PC-9 (cell line): ENCODE measurements around the gene NEK8. TPM values are rescaled to one million over a fixed set of nuclear protein-coding genes. Genes with fewer than 3 reads are reported as not detected.
"Not testable (repeated sequence)": the region's sequence is repeated elsewhere in the genome, so short reads cannot be mapped to it uniquely, and the experiment has no call there.

Experiments
- BruUV-seq: library from RNA; stranded (reverse); fragments of 400-500 nt; replicated peaks from 2 replicates; lab custom pipeline; 2021; lab: Mats Ljungman, UMichigan
- CTCF ChIA-PET: fragments of 300-600 bp; sonication (Branson Sonifier 250); formaldehyde crosslinking; loops from one replicate; lab custom pipeline; 2022; ENCODE audit warnings: antibody characterized with exemption; lab: Charles Lee
- POLR2A ChIA-PET: fragments of 300-600 bp; sonication (Branson Sonifier 250); formaldehyde crosslinking; loops from one replicate; lab custom pipeline; 2022; ENCODE audit warnings: antibody characterized with exemption; ENCODE audit not compliant: unreplicated experiment; lab: Charles Lee
- DNase-seq, 2 experiments: peaks; one replicate each; pipeline versions ENCODE4 v3.0.0 to v3.0.0-alpha.2; 2015 to 2022; ENCODE audit warnings: mixed read lengths in 1 of 2
- H2AFZ ChIP-seq: fragments of 200-600 bp; sonication (generic); 2 replicates; pipeline ENCODE4 v1.8.1; 2017; ENCODE audit warnings: antibody characterized with exemption
- H3F3A ChIP-seq: fragments of 200-600 bp; sonication (generic); 2 replicates; pipeline ENCODE4 v1.8.1; 2017; ENCODE audit warnings: antibody characterized with exemption, mild to moderate bottlenecking, low read depth; ENCODE audit not compliant: insufficient read depth
- H3K27ac ChIP-seq: fragments of 200-600 bp; sonication (generic); 2 replicates; pipeline ENCODE4 v1.6.1; 2016; ENCODE audit warnings: mixed run types
- H3K27me3 ChIP-seq: fragments of 200-600 bp; sonication (generic); 2 replicates; pipeline ENCODE4 v1.6.1; 2016; ENCODE audit warnings: low read depth, mixed run types; ENCODE audit not compliant: insufficient read depth
- H3K36me3 ChIP-seq: fragments of 200-600 bp; sonication (generic); 2 replicates; pipeline ENCODE4 v1.6.1; 2016; ENCODE audit warnings: low read depth, mixed run types
- H3K4me1 ChIP-seq: fragments of 200-600 bp; sonication (generic); replicated peaks from 2 replicates; pipeline ENCODE4 v1.6.1; 2016; ENCODE audit warnings: mixed run types; ENCODE audit not compliant: insufficient read depth
- H3K4me2 ChIP-seq: fragments of 200-600 bp; sonication (generic); 2 replicates; pipeline ENCODE4 v1.6.1; 2017; ENCODE audit warnings: mixed run types
- H3K4me3 ChIP-seq: fragments of 200-600 bp; sonication (generic); 2 replicates; pipeline ENCODE4 v1.6.1; 2016; ENCODE audit warnings: mixed run types
- H3K79me2 ChIP-seq: fragments of 200-600 bp; sonication (generic); 2 replicates; pipeline ENCODE4 v1.6.1; 2017; ENCODE audit warnings: low read depth, mixed run types
- H3K9me2 ChIP-seq: fragments of 200-600 bp; sonication (generic); 2 replicates; pipeline ENCODE4 v1.8.1; 2017; ENCODE audit warnings: mild to moderate bottlenecking; ENCODE audit not compliant: insufficient read depth
- H3K9me3 ChIP-seq: fragments of 200-600 bp; sonication (generic); 2 replicates; pipeline ENCODE4 v1.8.1; 2016; ENCODE audit warnings: low read depth; ENCODE audit not compliant: insufficient read depth
- H4K20me1 ChIP-seq: fragments of 200-600 bp; sonication (generic); 2 replicates; pipeline ENCODE4 v1.8.1; 2017; ENCODE audit not compliant: insufficient read depth
- CTCF ChIP-seq: fragments of 200-600 bp; sonication (generic); conservative IDR thresholded peaks from 2 replicates; pipeline ENCODE4 v1.6.1; 2017; ENCODE audit warnings: mixed run types, antibody characterized with exemption, mild to moderate bottlenecking, moderate library complexity
- EZH2 ChIP-seq: fragments of 200-600 bp; sonication (generic); IDR thresholded peaks from 2 replicates; pipeline ENCODE4 v1.8.0; 2017; ENCODE audit warnings: antibody characterized with exemption, low read depth
- intact Hi-C: fragments of 100-400 bp; cut with micrococcal nuclease; formaldehyde crosslinking; loops from one replicate; pipeline ENCODE4 v1.10.0; 2022; ENCODE audit not compliant: unreplicated experiment
- total RNA-seq: library from RNA; stranded (reverse); gene quantifications from 2 replicates; pipeline ENCODE4 v1.2.3, GENCODE V29; 2021

Gene NEK8
- total RNA-seq, 1 experiment from 2014 or later = 12.1 TPM

- Histone ChIP-seq H3K79me2 (peaks cover 68% of the 10 kb centered on the region), H3K9me2 (no peaks in the 10 kb centered on the region), H3K4me3 (peak overlapping the region; percentile 87), H3F3A (peaks cover 66% of the 10 kb centered on the region), H3K27me3 (no peaks in the 10 kb centered on the region), H3K27ac (peak overlapping the region; percentile 82), H4K20me1 (peaks cover 28% of the 10 kb centered on the region), H3K36me3 (peaks cover 34% of the 10 kb centered on the region), H3K9me3 (no peaks in the 10 kb centered on the region), H2AFZ (no peak overlapping the region; the same call in 1 of the 2 replicates), H3K4me1 (peaks cover 43% of the 10 kb centered on the region), H3K4me2 (peak overlapping the region; percentile 97)
- TF ChIP-seq CTCF (no peak), EZH2 (no peak)
- DNase-seq = no peak
- no TSS peak for BruUV-seq
- ChIA-PET CTCF (no interaction called here), POLR2A (no interaction called here)
- intact Hi-C loops = loop anchor here (2.0 to 5.0 kb wide), 2 partner anchors 184 to 232 kb away; partner anchors contain the start of genes DHRS13 and PHF12
Observed at GRCh38 chr17:28718333-28719020, 10.1 kb upstream of the NEK8 start.

GRCh38 chr17:28719021-28719433 lies 9.6 kb upstream of the NEK8 start:
- peak overlapping the region; percentile 82 for H3K27ac ChIP-seq
- TSS peak; percentile 1 for BruUV-seq
- H3K4me1 ChIP-seq = peaks cover 48% of the 10 kb centered on the region
- DNase-seq = no peak
- peaks cover 31% of the 10 kb centered on the region for H3K36me3 ChIP-seq
- POLR2A ChIA-PET = interaction anchor here (0.6 to 1.1 kb wide), 12 partner anchors 8 to 1221 kb away, joined by 3 to 15 read pairs (median 4); partner anchors contain the start of genes NEK8, PHF12, PROCA1 and TRAF4
- H3K9me2 ChIP-seq = no peaks in the 10 kb centered on the region
- peak overlapping the region; percentile 97 for H3K4me2 ChIP-seq
- H3K4me3 ChIP-seq = peak overlapping the region; percentile 87; the same call in 1 of the 2 replicates
- no peaks in the 10 kb centered on the region for H3K9me3 ChIP-seq
- intact Hi-C loops = loop anchor here (2.0 to 5.0 kb wide), 2 partner anchors 183 to 232 kb away; partner anchors contain the start of genes DHRS13 and PHF12
- H3K27me3 ChIP-seq = no peaks in the 10 kb centered on the region
- H3K79me2 ChIP-seq = peaks cover 70% of the 10 kb centered on the region
- TF ChIP-seq CTCF (no peak), EZH2 (no peak)
- peaks cover 33% of the 10 kb centered on the region for H4K20me1 ChIP-seq
- CTCF ChIA-PET = interaction anchor here (0.6 kb wide), 1 partner anchor 45 kb away, joined by 3 read pairs; no protein-coding TSS in a partner anchor
- peaks cover 68% of the 10 kb centered on the region for H3F3A ChIP-seq
- H2AFZ ChIP-seq = no peak overlapping the region

- H3K4me1 ChIP-seq = peaks cover 58% of the 10 kb centered on the region
- ChIA-PET POLR2A (interaction anchor here (0.5 to 1.0 kb wide), 8 partner anchors 29 to 559 kb away, joined by 3 to 15 read pairs (median 4); partner anchors contain the start of gene PHF12), CTCF (interaction anchor here (1.0 kb wide), 1 partner anchor 232 kb away, joined by 4 read pairs; no protein-coding TSS in a partner anchor)
- H3K79me2 ChIP-seq = peaks cover 80% of the 10 kb centered on the region
- H3K27me3 ChIP-seq = no peaks in the 10 kb centered on the region
- DNase-seq = no peak
- H2AFZ ChIP-seq = no peak overlapping the region
- peaks cover 44% of the 10 kb centered on the region for H4K20me1 ChIP-seq
- TSS peak; percentile 62 for BruUV-seq
- TF ChIP-seq CTCF = no peak
- no peak for TF ChIP-seq EZH2
- no peaks in the 10 kb centered on the region for H3K9me3 ChIP-seq
- peaks cover 68% of the 10 kb centered on the region for H3F3A ChIP-seq
- H3K4me2 ChIP-seq = peak overlapping the region; percentile 97
- H3K36me3 ChIP-seq = peaks cover 36% of the 10 kb centered on the region
- H3K27ac ChIP-seq = peak overlapping the region; percentile 82
- intact Hi-C loops = loop anchor here (10.0 kb wide), 1 partner anchor 394 kb away; no protein-coding TSS in a partner anchor
- no peaks in the 10 kb centered on the region for H3K9me2 ChIP-seq
- H3K4me3 ChIP-seq = peak overlapping the region; percentile 87
Observed at GRCh38 chr17:28720247-28720996, 8.2 kb upstream of the NEK8 start.

GRCh38 chr17:28720997-28721329 lies 7.6 kb upstream of the NEK8 start:
- H3K9me3 ChIP-seq, H2AFZ ChIP-seq, H3K9me2 ChIP-seq, CTCF ChIA-PET, POLR2A ChIA-PET, H3K27me3 ChIP-seq, BruUV-seq, DNase-seq: not testable (repeated sequence)
- peaks cover 44% of the 10 kb centered on the region for H4K20me1 ChIP-seq
- peak overlapping the region; percentile 87 for H3K4me3 ChIP-seq
- peak overlapping the region; percentile 82 for H3K27ac ChIP-seq
- H3K79me2 ChIP-seq = peaks cover 78% of the 10 kb centered on the region
- peaks cover 52% of the 10 kb centered on the region for H3K4me1 ChIP-seq
- peaks cover 71% of the 10 kb centered on the region for H3F3A ChIP-seq
- intact Hi-C loops = loop anchor here (10.0 kb wide), 1 partner anchor 394 kb away; no protein-coding TSS in a partner anchor
- H3K4me2 ChIP-seq = peak overlapping the region; percentile 97
- H3K36me3 ChIP-seq = peaks cover 36% of the 10 kb centered on the region
